Measurements from ENCODE around the gene FAM98A.

FAM98A gene

GRCh38 chr2:33535421-33535820 lies 63.7 kb downstream of the FAM98A start:
- Histone ChIP-seq H3K9me3 (ENCODE audit: control extremely low read depth in 1 of 5, control insufficient read depth in 4 of 5, insufficient read depth in 2 of 5, low read depth in 1 of 5, low read length in 4 of 5) (peaks cover 0 to 4% (median 3%) of the 10 kb centered on the region in 5 experiments), H3K4me3 (ENCODE audit: control insufficient read depth in 1 of 7, extremely low read depth in 1 of 7, insufficient read depth in 4 of 7, low read depth in 2 of 7, low read length in 6 of 7) (no peak overlapping the region), H3K4me1 (ENCODE audit: control extremely low read depth in 1 of 4, control insufficient read depth in 4 of 4, insufficient read depth in 4 of 4, low read length in 3 of 4) (peaks cover 0 to 5% (median 0%) of the 10 kb centered on the region in 4 experiments), H3K27ac (ENCODE audit: insufficient read depth in 1 of 2, low read depth in 1 of 2, low read length in 2 of 2, poor library complexity in 1 of 2, severe bottlenecking in 2 of 2) (no peak overlapping the region), H3K27me3 (replicated peaks in 2 of 5; ENCODE audit: control insufficient read depth in 4 of 5, insufficient read depth in 5 of 5, low read length in 4 of 5) (no peaks in the 10 kb centered on the region), H3K36me3 (ENCODE audit: control insufficient read depth in 4 of 4, insufficient read depth in 4 of 4, low read length in 3 of 4) (peaks cover 0 to 2% (median 0%) of the 10 kb centered on the region in 4 experiments)
- ChIA-PET CTCF (no interaction called here), POLR2A (no interaction called here)
- WGBS (ENCODE audit: insufficient coverage): 89% methylated on average over 3 of the region's 3 CpGs
- DNase-seq: no peak

Data from common myeloid progenitor, CD34-positive (primary cell).